PC-9 (cell line): ENCODE data around the gene ZNF778. TPM values are rescaled to one million over a fixed set of nuclear protein-coding genes. Genes with fewer than 3 reads are reported as not detected.

Experiments
- BruUV-seq: library from RNA; stranded (reverse); fragments of 400-500 nt; replicated peaks from 2 replicates; lab custom pipeline; 2021; lab: Mats Ljungman, UMichigan
- CTCF ChIA-PET: fragments of 300-600 bp; sonication (Branson Sonifier 250); formaldehyde crosslinking; loops from one replicate; lab custom pipeline; 2022; ENCODE audit warnings: antibody characterized with exemption; lab: Charles Lee
- POLR2A ChIA-PET: fragments of 300-600 bp; sonication (Branson Sonifier 250); formaldehyde crosslinking; loops from one replicate; lab custom pipeline; 2022; ENCODE audit warnings: antibody characterized with exemption; ENCODE audit not compliant: unreplicated experiment; lab: Charles Lee
- DNase-seq, 2 experiments: peaks; one replicate each; pipeline versions ENCODE4 v3.0.0 to v3.0.0-alpha.2; 2015 to 2022; ENCODE audit warnings: mixed read lengths in 1 of 2
- H2AFZ ChIP-seq: fragments of 200-600 bp; sonication (generic); 2 replicates; pipeline ENCODE4 v1.8.1; 2017; ENCODE audit warnings: antibody characterized with exemption
- H3F3A ChIP-seq: fragments of 200-600 bp; sonication (generic); 2 replicates; pipeline ENCODE4 v1.8.1; 2017; ENCODE audit warnings: antibody characterized with exemption, mild to moderate bottlenecking, low read depth; ENCODE audit not compliant: insufficient read depth
- H3K27ac ChIP-seq: fragments of 200-600 bp; sonication (generic); 2 replicates; pipeline ENCODE4 v1.6.1; 2016; ENCODE audit warnings: mixed run types
- H3K27me3 ChIP-seq: fragments of 200-600 bp; sonication (generic); 2 replicates; pipeline ENCODE4 v1.6.1; 2016; ENCODE audit warnings: low read depth, mixed run types; ENCODE audit not compliant: insufficient read depth
- H3K36me3 ChIP-seq: fragments of 200-600 bp; sonication (generic); 2 replicates; pipeline ENCODE4 v1.6.1; 2016; ENCODE audit warnings: low read depth, mixed run types
- H3K4me1 ChIP-seq: fragments of 200-600 bp; sonication (generic); replicated peaks from 2 replicates; pipeline ENCODE4 v1.6.1; 2016; ENCODE audit warnings: mixed run types; ENCODE audit not compliant: insufficient read depth
- H3K4me2 ChIP-seq: fragments of 200-600 bp; sonication (generic); 2 replicates; pipeline ENCODE4 v1.6.1; 2017; ENCODE audit warnings: mixed run types
- H3K4me3 ChIP-seq: fragments of 200-600 bp; sonication (generic); 2 replicates; pipeline ENCODE4 v1.6.1; 2016; ENCODE audit warnings: mixed run types
- H3K79me2 ChIP-seq: fragments of 200-600 bp; sonication (generic); 2 replicates; pipeline ENCODE4 v1.6.1; 2017; ENCODE audit warnings: low read depth, mixed run types
- H3K9me2 ChIP-seq: fragments of 200-600 bp; sonication (generic); 2 replicates; pipeline ENCODE4 v1.8.1; 2017; ENCODE audit warnings: mild to moderate bottlenecking; ENCODE audit not compliant: insufficient read depth
- H3K9me3 ChIP-seq: fragments of 200-600 bp; sonication (generic); 2 replicates; pipeline ENCODE4 v1.8.1; 2016; ENCODE audit warnings: low read depth; ENCODE audit not compliant: insufficient read depth
- H4K20me1 ChIP-seq: fragments of 200-600 bp; sonication (generic); 2 replicates; pipeline ENCODE4 v1.8.1; 2017; ENCODE audit not compliant: insufficient read depth
- CTCF ChIP-seq: fragments of 200-600 bp; sonication (generic); conservative IDR thresholded peaks from 2 replicates; pipeline ENCODE4 v1.6.1; 2017; ENCODE audit warnings: mixed run types, antibody characterized with exemption, mild to moderate bottlenecking, moderate library complexity
- EZH2 ChIP-seq: fragments of 200-600 bp; sonication (generic); IDR thresholded peaks from 2 replicates; pipeline ENCODE4 v1.8.0; 2017; ENCODE audit warnings: antibody characterized with exemption, low read depth
- intact Hi-C: fragments of 100-400 bp; cut with micrococcal nuclease; formaldehyde crosslinking; loops from one replicate; pipeline ENCODE4 v1.10.0; 2022; ENCODE audit not compliant: unreplicated experiment
- total RNA-seq: library from RNA; stranded (reverse); gene quantifications from 2 replicates; pipeline ENCODE4 v1.2.3, GENCODE V29; 2021

Gene ZNF778
- total RNA-seq, 1 experiment from 2014 or later, result 9.5 TPM

- no peak overlapping the region for H2AFZ ChIP-seq
- peaks cover 10% of the 10 kb centered on the region; the same call in 1 of the 2 replicates for H3K4me1 ChIP-seq
- no peaks in the 10 kb centered on the region for H3K9me3 ChIP-seq
- H4K20me1 ChIP-seq, result no peaks in the 10 kb centered on the region
- H3K27me3 ChIP-seq, result peaks cover 10% of the 10 kb centered on the region
- peaks cover 10% of the 10 kb centered on the region for H3F3A ChIP-seq
- ChIA-PET CTCF (interaction anchor here (0.7 to 1.0 kb wide), 2 partner anchors 46 to 464 kb away, joined by 3 read pairs; no protein-coding TSS in a partner anchor), POLR2A (interaction anchor here (0.6 kb wide), 2 partner anchors 9 to 46 kb away, joined by 4 read pairs; no protein-coding TSS in a partner anchor)
- no peak overlapping the region for H3K27ac ChIP-seq
- no TSS peak for BruUV-seq
- no peaks in the 10 kb centered on the region for H3K79me2 ChIP-seq
- H3K4me2 ChIP-seq, result peak overlapping the region; percentile 73
- peak; percentile 48 to 95 for DNase-seq
- H3K36me3 ChIP-seq, result no peaks in the 10 kb centered on the region
- intact Hi-C loops, result no loop called here
- peak overlapping the region; percentile 51; the same call in 1 of the 2 replicates for H3K4me3 ChIP-seq
- H3K9me2 ChIP-seq, result no peaks in the 10 kb centered on the region
- TF ChIP-seq CTCF (no peak), EZH2 (no peak)
These were observed 15.8 kb upstream of the ZNF778 start for GRCh38 chr16:89201439-89202377.

GRCh38 chr16:89202422-89203215, 14.9 kb upstream of the ZNF778 start:
- Histone ChIP-seq H4K20me1 (no peaks in the 10 kb centered on the region), H3K27me3 (peaks cover 10% of the 10 kb centered on the region), H3K27ac (no peak overlapping the region), H3F3A (peaks cover 10% of the 10 kb centered on the region), H3K4me3 (peak overlapping the region; percentile 51; the same call in 1 of the 2 replicates), H3K36me3 (no peaks in the 10 kb centered on the region), H3K4me2 (peak overlapping the region; percentile 70), H3K9me2 (no peaks in the 10 kb centered on the region), H3K4me1 (peaks cover 10% of the 10 kb centered on the region; the same call in 1 of the 2 replicates), H3K9me3 (no peaks in the 10 kb centered on the region), H2AFZ (no peak overlapping the region), H3K79me2 (no peaks in the 10 kb centered on the region)
- intact Hi-C loops, result no loop called here
- ChIA-PET POLR2A (interaction anchor here (0.6 kb wide), 1 partner anchor 8 kb away, joined by 4 read pairs; no protein-coding TSS in a partner anchor), CTCF (interaction anchor here (0.7 kb wide), 1 partner anchor 45 kb away, joined by 3 read pairs; no protein-coding TSS in a partner anchor)
- TF ChIP-seq CTCF (no peak), EZH2 (no peak)
- BruUV-seq, result TSS peak; percentile 55
- DNase-seq, result no peak

GRCh38 chr16:89207993-89208392, 9.5 kb upstream of the ZNF778 start:
- no TSS peak for BruUV-seq
- Histone ChIP-seq H3K4me1 (peaks cover 4% of the 10 kb centered on the region; the same call in 1 of the 2 replicates), H3K36me3 (no peaks in the 10 kb centered on the region), H3K79me2 (no peaks in the 10 kb centered on the region), H3F3A (peaks cover 6% of the 10 kb centered on the region), H3K4me2 (no peak overlapping the region), H4K20me1 (no peaks in the 10 kb centered on the region), H3K27me3 (no peaks in the 10 kb centered on the region), H3K27ac (no peak overlapping the region), H2AFZ (no peak overlapping the region), H3K9me2 (no peaks in the 10 kb centered on the region), H3K9me3 (no peaks in the 10 kb centered on the region), H3K4me3 (no peak overlapping the region)
- DNase-seq, result no peak
- TF ChIP-seq EZH2 (no peak), CTCF (no peak)
- ChIA-PET CTCF (no interaction called here), POLR2A (no interaction called here)
- intact Hi-C loops, result no loop called here
